PFSK-1 (cell line): ENCODE results near the gene SCN10A.

Source experiments
- POLR2AphosphoS5 ChIP-seq: IDR thresholded peaks from 2 replicates; pipeline ENCODE4 v1.6.1; 2012; ENCODE audit warnings: low read depth, mild to moderate bottlenecking, control low read depth, low read length, moderate library complexity
- TAF1 ChIP-seq: IDR thresholded peaks from 2 replicates; pipeline ENCODE4 v1.6.1; 2012; ENCODE audit warnings: low read length, control low read depth, borderline replicate concordance; ENCODE audit not compliant: insufficient read depth

DNA sequence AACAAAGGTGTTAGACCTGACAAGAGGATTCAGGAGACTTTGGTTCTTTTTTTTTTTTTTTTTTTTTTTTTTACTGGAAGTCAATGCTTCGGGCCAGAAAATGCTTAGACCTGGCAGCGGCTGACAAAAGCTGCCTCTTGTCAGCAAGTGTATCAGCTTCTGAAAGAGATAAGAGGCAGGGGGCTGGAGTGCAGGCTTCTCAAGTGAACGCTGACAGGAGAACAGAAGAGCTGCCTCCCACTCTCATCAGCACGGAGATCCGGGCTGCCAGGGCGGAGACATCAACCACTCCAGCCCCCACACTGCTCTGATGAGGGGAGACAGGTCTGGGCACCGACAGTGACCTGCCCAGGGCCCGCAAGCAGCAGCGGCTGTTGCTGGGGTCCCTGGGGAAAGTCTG lies 157.2 kb downstream of the SCN10A start:
- TF ChIP-seq TAF1, result no peak
- no peak for TF ChIP-seq POLR2AphosphoS5
